ENCODE results near the gene SFT2D1.

Gene SFT2D1

DNA sequence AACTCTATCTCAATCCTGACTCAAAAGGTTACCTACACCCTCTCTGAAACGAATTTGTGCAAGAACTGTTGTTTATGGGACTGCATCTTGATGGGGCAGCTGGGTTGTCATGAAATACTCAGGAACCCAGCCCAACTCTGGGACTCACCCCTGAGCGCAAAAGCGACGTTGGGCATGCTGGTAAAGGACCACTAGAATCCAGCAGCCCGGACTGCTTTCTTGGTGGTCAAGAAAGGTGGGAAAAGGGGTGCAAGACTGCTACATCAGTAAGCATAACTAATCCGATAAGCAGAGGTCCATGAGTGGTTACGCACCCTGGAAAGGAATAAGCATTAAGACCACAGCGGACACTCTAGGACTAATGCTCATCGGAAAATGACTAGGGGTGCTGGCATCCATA lies 27.9 kb downstream of the SFT2D1 start:
- TF ChIP-seq, protein P1, sequence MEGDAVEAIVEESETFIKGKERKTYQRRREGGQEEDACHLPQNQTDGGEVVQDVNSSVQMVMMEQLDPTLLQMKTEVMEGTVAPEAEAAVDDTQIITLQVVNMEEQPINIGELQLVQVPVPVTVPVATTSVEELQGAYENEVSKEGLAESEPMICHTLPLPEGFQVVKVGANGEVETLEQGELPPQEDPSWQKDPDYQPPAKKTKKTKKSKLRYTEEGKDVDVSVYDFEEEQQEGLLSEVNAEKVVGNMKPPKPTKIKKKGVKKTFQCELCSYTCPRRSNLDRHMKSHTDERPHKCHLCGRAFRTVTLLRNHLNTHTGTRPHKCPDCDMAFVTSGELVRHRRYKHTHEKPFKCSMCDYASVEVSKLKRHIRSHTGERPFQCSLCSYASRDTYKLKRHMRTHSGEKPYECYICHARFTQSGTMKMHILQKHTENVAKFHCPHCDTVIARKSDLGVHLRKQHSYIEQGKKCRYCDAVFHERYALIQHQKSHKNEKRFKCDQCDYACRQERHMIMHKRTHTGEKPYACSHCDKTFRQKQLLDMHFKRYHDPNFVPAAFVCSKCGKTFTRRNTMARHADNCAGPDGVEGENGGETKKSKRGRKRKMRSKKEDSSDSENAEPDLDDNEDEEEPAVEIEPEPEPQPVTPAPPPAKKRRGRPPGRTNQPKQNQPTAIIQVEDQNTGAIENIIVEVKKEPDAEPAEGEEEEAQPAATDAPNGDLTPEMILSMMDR (IDR thresholded peaks at IDR 0.05; ENCODE audit: borderline replicate concordance, control extremely low read depth, extremely low read depth, insufficient read depth, missing control alignments) = no peak
- DNase-seq (ENCODE audit: low spot score) = no peak
- in situ Hi-C loops (cut with MboI; ENCODE audit: low sequenced_read_pairs, unreplicated experiment) = no loop called here

DNA sequence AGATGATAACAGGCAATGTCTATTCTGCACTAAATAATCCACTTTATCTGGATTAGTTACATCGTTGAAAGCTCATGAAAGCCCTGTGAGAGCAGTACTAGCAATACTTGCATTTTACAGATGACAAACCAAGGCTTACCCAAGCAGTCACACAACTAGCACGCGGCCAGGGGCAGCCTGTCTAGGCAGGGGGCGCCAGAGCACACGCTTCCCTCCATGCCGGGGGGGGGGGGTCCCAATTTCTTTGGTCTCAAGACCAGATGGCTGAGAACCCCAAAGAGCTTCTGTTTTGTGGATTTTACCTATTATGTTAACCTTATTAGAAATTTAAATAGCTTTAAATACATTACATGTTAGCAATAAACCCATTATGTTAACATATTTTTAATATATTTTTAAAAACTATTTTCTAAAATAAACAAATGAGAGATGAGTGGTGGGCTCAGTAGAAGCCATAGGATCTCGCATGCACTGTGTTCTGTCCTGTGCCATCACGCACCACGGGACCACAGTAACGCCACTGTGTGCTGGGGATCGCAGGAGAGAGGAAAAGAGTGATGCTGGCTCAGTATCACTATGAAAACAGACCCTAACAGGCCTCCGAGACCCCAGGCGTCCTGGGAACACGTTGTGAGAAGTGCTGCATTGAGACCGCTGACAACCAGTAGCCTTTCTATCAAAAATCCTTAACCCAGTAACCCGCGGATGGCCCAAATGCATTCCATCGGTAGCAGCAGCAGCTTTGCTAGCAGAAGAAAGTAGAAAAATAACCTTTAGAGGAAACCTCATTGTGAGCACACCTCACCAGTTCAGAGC lies 28.9 kb downstream of the SFT2D1 start:
- TF ChIP-seq, protein P1 (IDR thresholded peaks at IDR 0.05; ENCODE audit: borderline replicate concordance, control extremely low read depth, extremely low read depth, insufficient read depth, missing control alignments) = peak; percentile 83
- peak; percentile 80 for DNase-seq (ENCODE audit: low spot score)
- in situ Hi-C loops (cut with MboI; ENCODE audit: low sequenced_read_pairs, unreplicated experiment) = no loop called here

DNA sequence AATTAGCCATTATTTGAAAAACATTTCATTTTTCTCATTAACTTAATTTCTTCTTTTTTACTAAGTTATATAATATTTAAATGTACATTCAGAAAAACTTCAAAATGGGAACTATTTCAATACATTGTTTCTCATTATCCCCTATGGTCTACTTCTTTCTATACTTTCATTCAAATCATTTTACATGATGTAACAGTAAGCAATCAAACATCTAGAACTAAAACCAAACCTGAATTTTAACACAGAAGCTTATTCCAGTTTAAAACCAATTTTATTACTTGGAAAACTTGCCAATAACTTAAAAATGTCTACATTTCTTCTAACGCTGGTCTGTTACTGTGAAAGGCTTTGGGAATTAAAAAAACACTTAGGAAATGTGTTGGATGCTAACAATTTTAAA lies 29.5 kb downstream of the SFT2D1 start:
- TF ChIP-seq, protein P1 (IDR thresholded peaks at IDR 0.05; ENCODE audit: borderline replicate concordance, control extremely low read depth, extremely low read depth, insufficient read depth, missing control alignments) = no peak
- in situ Hi-C loops (cut with MboI; ENCODE audit: low sequenced_read_pairs, unreplicated experiment) = no loop called here
- DNase-seq (ENCODE audit: low spot score) = no peak

- no peak for DNase-seq (ENCODE audit: low spot score)
- TF ChIP-seq, protein P1 (IDR thresholded peaks at IDR 0.05; ENCODE audit: borderline replicate concordance, control extremely low read depth, extremely low read depth, insufficient read depth, missing control alignments) = no peak
- in situ Hi-C loops (cut with MboI; ENCODE audit: low sequenced_read_pairs, unreplicated experiment) = no loop called here
Measured at GRCh38 chr6:166310634-166311033, 31.7 kb downstream of the SFT2D1 start.

GRCh38 chr6:166309977-166310376 lies 32.4 kb downstream of the SFT2D1 start:
- no peak for DNase-seq (ENCODE audit: low spot score)
- in situ Hi-C loops (cut with MboI; ENCODE audit: low sequenced_read_pairs, unreplicated experiment) = no loop called here
- TF ChIP-seq, protein P1 (IDR thresholded peaks at IDR 0.05; ENCODE audit: borderline replicate concordance, control extremely low read depth, extremely low read depth, insufficient read depth, missing control alignments) = no peak

DNA sequence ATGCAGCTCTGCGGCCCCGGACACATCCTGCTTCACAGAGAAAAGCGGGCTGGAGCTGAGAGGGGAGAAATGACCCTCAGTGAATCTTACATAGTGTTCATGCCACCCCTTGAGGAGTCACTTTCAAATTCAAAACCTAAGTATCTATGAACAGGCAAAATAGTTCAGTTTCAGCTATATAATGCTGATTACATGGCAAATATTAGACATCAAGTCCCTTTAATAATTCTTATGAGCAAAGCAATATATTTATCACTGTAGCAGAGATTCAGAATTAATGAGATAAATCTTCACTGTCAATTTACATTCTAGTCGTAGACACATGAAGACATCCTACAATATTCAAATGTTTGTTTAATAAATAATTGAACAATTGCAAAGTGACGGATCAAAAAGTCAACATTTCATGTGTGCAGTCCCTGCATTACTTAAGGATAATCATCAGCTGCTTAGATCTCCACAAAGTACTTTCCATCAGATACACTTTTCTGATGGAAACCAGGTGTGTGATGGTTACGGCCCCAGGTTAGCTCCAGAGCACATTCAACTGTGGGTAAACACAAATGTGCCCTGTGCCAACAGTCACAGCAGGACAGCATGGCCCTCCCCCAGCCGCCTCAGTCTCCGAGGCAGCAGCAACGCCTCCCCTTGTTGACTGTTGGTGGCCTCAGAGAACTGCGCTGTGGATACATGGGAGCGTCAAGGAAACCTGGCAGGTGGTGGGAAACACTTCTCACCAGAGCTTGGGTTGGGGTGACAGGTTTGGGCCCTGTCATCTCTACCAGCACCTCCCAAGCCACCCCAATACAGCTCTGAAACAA lies 33.4 kb downstream of the SFT2D1 start:
- no peak for DNase-seq (ENCODE audit: low spot score)
- in situ Hi-C loops (cut with MboI; ENCODE audit: low sequenced_read_pairs, unreplicated experiment) = no loop called here
- TF ChIP-seq, protein P1 (IDR thresholded peaks at IDR 0.05; ENCODE audit: borderline replicate concordance, control extremely low read depth, extremely low read depth, insufficient read depth, missing control alignments) = no peak
